Mucosa of rectum (tissue), 2 donors: ENCODE data around the gene TBC1D22A.

ENCODE experiments used
- H3K27ac ChIP-seq, 2 donors: one replicate each; pipeline ENCODE4 v1.7.0; 2013; ENCODE audit warnings: inconsistent platforms in 2 of 2, low read depth in 2 of 2, low read length in 2 of 2
- H3K27me3 ChIP-seq, 2 donors: one replicate each; pipeline ENCODE4 v1.7.0; 2013; ENCODE audit warnings: low read length in 2 of 2; ENCODE audit not compliant: control insufficient read depth in 2 of 2, insufficient read depth in 2 of 2
- H3K36me3 ChIP-seq, 2 donors: one replicate each; pipeline ENCODE4 v1.7.0; 2013; ENCODE audit warnings: low read length in 2 of 2; ENCODE audit not compliant: control insufficient read depth in 2 of 2, insufficient read depth in 2 of 2
- H3K4me1 ChIP-seq, 2 donors: one replicate each; pipeline ENCODE4 v1.7.0; 2013; ENCODE audit warnings: low read length in 2 of 2, mild to moderate bottlenecking in 1 of 2; ENCODE audit not compliant: control insufficient read depth in 2 of 2, insufficient read depth in 2 of 2
- H3K4me3 ChIP-seq, 2 donors: one replicate each; pipeline ENCODE4 v1.7.0; 2013; ENCODE audit warnings: low read length in 2 of 2
- H3K9ac ChIP-seq, 2 donors: one replicate each; pipeline ENCODE4 v1.7.0; 2013; ENCODE audit warnings: low read length in 2 of 2, low read depth in 1 of 2, mild to moderate bottlenecking in 1 of 2
- H3K9me3 ChIP-seq, 2 donors: one replicate each; pipeline ENCODE4 v1.7.0; 2013; ENCODE audit warnings: low read length in 2 of 2; ENCODE audit not compliant: control insufficient read depth in 2 of 2
- donor health status: healthy.
- donor health status: Normal muscosa, but diverticular disease.

The TBC1D22A gene

DNA sequence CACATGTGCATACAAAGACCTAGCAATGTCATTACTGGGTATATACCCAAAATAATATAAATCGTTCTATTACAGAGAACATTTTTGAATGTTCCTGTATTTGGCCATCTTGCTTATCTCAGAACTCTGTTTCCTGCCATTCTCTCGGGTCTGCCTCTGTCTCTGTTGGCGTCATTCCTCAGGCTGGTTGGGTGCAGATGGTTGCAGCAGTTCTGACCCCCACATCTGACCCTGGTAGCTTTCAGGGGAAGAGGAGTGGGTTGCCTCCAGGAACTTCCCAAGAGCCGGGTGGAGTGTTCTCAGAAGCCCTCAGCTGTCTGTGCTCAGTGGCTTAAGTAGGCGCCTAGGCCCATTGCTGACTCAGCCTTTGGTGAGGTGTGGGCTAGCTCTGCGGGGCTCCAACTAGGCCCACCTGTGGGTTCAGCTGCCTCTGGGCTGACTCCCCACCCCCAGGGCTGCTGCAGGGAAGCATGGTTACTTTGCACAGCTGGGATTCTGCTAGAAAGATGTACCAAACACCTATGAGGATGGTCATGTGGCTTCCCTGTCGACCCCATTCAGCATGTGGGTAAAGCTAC lies 114.0 kb downstream of the TBC1D22A start:
- H3K4me1 ChIP-seq: no peaks in the 10 kb centered on the region
- no peak overlapping the region for H3K27ac ChIP-seq
- no peaks in the 10 kb centered on the region for H3K27me3 ChIP-seq
- H3K9ac ChIP-seq: no peak overlapping the region
- peaks cover 7 to 8% of the 10 kb centered on the region in 2 donors for H3K36me3 ChIP-seq
- no peak overlapping the region for H3K4me3 ChIP-seq
- H3K9me3 ChIP-seq: no peaks in the 10 kb centered on the region

DNA sequence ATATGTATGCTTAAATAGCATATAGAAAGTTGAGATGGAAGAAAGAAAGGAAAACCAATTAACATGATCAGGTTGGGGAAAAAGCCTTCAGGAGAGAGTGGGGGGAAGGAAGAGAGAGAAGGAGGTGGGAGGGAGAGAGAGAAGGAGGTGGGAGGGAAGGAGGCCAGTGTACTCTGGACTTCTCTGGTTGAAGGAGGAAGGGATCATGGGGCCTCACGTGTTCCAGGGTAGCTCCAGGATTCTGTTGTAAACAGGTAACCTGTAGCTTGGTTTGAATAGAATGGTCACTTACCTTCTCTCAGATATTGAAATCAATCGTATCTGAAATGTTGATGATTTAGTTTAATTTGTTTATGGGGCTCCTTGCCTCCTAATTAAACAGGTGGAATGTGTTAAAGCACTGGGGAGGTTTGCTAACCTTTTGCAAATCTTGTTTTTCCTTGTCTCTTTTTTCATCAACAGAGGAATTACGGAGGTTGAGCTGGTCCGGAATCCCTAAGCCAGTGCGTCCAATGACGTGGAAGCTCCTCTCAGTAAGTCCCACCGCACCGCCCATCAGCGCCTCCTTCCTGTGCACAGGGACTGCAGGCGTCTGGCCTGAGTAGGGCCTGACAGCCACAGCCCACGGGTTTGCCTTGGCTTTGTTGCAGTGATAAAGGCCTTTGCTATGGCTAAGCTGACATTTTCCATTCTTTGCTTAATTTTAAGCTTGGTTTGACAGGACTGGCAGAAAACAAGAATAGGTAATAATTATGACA lies 115.9 kb downstream of the TBC1D22A start:
- H3K4me3 ChIP-seq: no peak overlapping the region
- no peak overlapping the region for H3K9ac ChIP-seq
- no peaks in the 10 kb centered on the region for H3K9me3 ChIP-seq
- H3K4me1 ChIP-seq: no peaks in the 10 kb centered on the region
- H3K27ac ChIP-seq: no peak overlapping the region
- H3K36me3 ChIP-seq: peaks cover 7 to 14% of the 10 kb centered on the region in 2 donors
- H3K27me3 ChIP-seq: no peaks in the 10 kb centered on the region

DNA sequence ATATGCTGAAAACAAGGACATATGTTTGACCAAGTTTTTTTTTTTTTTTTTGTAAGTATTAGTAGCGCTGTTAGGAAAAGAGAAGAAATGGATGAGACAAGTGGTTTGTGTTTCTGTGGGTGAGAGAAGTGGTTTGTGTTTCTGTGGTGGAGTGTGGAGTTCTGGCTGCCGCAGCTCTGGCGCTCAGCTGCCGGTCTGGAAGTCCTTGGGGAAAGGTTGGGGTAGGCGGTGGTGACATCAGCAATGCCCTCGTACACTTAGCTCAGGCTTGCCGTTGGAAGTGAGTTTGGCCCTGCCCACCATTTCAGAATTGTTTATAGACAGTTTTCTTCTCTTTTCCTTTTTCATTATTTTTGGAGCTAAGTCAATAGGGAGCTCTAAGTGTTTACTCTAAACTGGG lies 116.6 kb downstream of the TBC1D22A start:
- no peaks in the 10 kb centered on the region for H3K4me1 ChIP-seq
- H3K9ac ChIP-seq: no peak overlapping the region
- H3K27me3 ChIP-seq: no peaks in the 10 kb centered on the region
- H3K27ac ChIP-seq: no peak overlapping the region
- H3K36me3 ChIP-seq: peaks cover 7 to 22% of the 10 kb centered on the region in 2 donors
- no peak overlapping the region for H3K4me3 ChIP-seq
- no peaks in the 10 kb centered on the region for H3K9me3 ChIP-seq

DNA sequence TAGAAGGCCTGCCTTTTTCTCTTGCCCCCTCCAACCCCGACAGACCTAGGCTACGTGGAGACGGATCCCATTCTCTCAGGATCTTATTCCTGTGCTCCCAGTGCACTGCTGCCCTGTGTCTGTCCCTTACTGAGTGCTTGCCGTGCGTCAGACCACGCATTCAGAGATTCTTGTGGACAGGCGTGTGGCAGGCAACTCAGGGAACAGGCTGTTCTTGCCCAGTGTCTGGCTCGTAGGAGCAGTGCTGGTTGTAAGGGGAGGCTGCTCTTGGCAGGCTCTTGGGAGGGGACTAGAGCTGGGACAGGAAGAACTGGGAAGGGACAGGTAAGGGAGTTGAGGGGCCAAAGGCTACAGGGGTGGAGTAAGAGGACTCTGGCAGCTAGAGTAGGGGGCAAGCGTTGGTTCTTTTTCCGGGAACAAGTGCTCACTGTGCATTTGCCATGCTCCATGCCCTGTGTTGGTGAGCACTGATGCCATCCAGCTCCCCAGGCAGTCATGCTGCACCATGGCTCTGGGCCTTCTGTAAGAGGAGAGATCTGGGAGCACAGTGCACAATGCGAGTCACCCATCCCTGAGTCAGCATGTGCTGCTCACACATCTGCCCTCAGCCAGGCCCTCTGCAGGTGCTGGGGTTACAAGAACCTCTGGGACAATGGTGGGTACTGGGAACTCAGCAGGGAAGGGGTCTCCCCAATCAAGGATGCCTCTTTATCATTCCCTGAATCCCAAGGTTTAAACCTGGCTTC lies 119.1 kb downstream of the TBC1D22A start:
- Histone ChIP-seq H3K9ac (no peak overlapping the region), H3K36me3 (peaks cover 11 to 23% of the 10 kb centered on the region in 2 donors), H3K27ac (no peak overlapping the region), H3K4me3 (no peak overlapping the region), H3K27me3 (no peaks in the 10 kb centered on the region), H3K9me3 (no peaks in the 10 kb centered on the region), H3K4me1 (no peaks in the 10 kb centered on the region)

DNA sequence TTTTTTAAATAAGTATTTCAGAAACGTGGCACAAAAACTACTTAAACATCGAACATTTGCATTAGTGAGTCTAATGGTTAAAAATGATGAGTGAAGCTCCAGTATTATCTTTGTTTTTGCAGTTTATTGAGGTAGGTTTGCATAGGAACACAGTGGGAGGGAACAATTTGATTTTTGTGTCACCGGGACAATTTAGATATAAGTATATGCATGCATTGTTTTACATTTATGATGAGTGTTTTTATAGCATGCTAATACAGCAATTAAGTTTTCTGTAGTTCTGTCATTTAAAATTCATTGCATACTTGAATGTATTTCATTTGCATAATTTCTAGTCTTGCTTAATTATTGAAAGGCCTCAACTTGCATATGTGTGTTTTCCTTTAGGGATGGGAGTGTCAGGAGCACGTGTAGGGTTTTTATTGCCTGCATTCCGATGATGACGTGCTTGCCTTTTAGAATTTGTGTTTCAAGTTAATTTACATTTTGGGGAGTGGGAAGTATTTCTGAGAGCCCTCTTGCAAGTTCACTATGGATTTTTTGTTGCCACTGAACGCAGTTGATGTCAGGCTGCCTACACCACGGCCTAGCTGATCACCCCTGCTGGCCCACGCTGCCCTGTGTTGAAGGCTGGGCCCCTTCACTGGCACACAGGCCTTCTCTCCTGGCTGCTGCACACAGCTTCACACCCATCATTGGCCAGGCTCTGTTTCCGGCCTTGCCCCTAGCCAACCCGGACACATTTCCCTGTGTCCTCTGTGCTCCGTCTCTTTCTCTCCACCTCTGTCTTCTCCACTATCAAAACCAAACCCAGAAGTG lies 120.9 kb downstream of the TBC1D22A start:
- H3K27ac ChIP-seq: no peak overlapping the region
- peaks cover 13 to 25% of the 10 kb centered on the region in 2 donors for H3K36me3 ChIP-seq
- H3K9me3 ChIP-seq: no peaks in the 10 kb centered on the region
- H3K4me1 ChIP-seq: no peaks in the 10 kb centered on the region
- H3K27me3 ChIP-seq: no peaks in the 10 kb centered on the region
- no peak overlapping the region for H3K9ac ChIP-seq
- no peak overlapping the region for H3K4me3 ChIP-seq

DNA sequence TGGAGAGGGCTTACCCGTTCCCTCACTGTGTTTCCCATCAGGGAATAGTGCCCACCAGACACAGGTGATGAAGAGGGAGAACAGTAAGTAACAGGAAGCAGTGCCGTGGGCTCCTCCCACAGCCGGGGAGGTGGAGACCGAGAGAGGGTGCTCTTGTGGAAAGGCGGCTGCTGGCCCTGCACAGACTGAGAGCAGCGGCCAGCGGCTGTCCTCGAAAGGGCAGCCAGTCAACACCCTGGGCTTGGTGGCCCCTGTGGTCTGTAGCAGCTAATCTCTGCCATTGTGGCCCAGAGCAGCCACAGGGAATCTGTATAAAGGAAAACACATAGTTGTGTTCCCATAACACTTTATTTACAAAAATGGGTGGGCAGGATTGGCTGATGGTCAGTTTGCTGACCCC lies 121.9 kb downstream of the TBC1D22A start:
- H3K4me1 ChIP-seq: no peaks in the 10 kb centered on the region
- no peak overlapping the region for H3K27ac ChIP-seq
- H3K4me3 ChIP-seq: no peak overlapping the region
- no peaks in the 10 kb centered on the region for H3K27me3 ChIP-seq
- H3K9me3 ChIP-seq: no peaks in the 10 kb centered on the region
- H3K36me3 ChIP-seq: peaks cover 16 to 26% of the 10 kb centered on the region in 2 donors
- H3K9ac ChIP-seq: no peak overlapping the region

DNA sequence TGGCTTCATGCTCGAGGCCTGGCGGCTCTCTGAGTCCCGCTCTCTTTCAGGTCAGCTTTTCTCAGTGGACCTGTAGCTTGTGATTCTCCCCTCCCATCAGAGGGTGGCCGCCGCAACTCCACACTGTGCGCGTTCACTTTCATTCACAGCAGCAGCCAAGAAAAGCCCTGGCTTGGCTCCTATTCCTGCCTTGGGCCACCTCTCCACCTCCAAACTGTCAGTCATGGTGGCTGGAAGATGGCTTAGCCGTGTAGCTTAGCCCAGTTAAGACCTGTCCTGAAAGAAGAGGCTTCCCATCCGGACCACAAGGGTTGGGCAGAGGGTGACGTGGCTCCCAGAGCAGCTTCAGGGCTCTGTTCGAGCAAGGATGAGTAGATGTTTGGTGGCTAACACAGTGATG lies 125.5 kb downstream of the TBC1D22A start:
- H3K9ac ChIP-seq: no peak overlapping the region
- no peak overlapping the region for H3K27ac ChIP-seq
- no peaks in the 10 kb centered on the region for H3K27me3 ChIP-seq
- no peaks in the 10 kb centered on the region for H3K9me3 ChIP-seq
- H3K36me3 ChIP-seq: peaks cover 27 to 29% of the 10 kb centered on the region in 2 donors
- H3K4me1 ChIP-seq: no peaks in the 10 kb centered on the region
- H3K4me3 ChIP-seq: no peak overlapping the region

DNA sequence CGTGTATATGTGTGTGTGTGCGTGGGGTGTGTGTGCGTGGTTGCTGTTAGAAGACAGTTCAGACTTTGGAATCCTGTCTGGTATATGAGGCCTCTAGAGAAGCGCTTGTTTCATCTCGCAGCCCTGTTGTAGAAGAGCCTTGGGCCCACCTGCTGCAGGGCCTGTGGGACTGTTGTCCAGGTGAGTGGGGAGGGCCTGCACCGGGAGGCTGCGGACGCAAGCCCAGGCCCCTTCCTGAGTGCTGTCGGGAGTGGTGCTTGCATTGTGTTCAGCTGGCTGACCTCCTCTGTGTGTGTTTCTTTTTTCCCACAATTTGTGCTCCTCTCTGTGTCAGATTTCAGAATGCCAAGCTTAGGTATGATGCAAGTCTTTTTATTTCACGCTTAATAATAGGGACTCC lies 128.4 kb downstream of the TBC1D22A start:
- Histone ChIP-seq H3K9me3 (no peaks in the 10 kb centered on the region), H3K36me3 (peaks cover 35 to 38% of the 10 kb centered on the region in 2 donors), H3K9ac (no peak overlapping the region), H3K27me3 (no peaks in the 10 kb centered on the region), H3K4me3 (no peak overlapping the region), H3K4me1 (no peaks in the 10 kb centered on the region), H3K27ac (no peak overlapping the region)

DNA sequence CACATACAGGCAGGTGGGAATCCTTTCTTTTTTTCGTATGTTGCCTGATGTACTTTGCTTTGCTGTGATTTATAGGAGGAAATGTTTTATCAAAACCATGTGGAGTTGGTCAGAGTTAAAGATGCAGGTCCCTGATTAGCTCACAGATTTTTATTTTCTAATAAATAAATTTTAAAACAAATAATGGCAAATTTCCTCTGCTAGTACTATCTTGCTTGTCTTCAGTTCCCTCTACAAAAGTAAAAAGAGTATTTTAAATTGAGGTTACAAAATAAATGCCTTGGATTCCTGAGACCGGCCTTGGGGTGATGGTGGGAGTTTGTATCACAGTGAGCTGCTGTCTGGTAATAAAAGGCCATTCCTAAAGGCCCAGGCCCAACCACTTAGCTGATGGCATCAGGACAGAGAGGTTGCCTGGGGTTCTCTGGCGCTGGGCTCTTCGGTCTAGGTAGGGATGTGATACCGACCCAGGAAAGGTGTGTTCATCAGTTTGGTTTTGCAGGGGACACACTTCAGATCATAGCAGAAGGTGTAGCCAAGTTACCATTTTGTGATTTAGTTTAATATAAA lies 129.0 kb downstream of the TBC1D22A start:
- Histone ChIP-seq H3K4me3 (no peak overlapping the region), H3K9me3 (no peaks in the 10 kb centered on the region), H3K36me3 (peaks cover 35 to 38% of the 10 kb centered on the region in 2 donors)

More for the DNA sequence above, 129.0 kb downstream of the TBC1D22A start:
- H3K4me1 ChIP-seq: no peaks in the 10 kb centered on the region
- no peaks in the 10 kb centered on the region for H3K27me3 ChIP-seq
- H3K9ac ChIP-seq: no peak overlapping the region
- H3K27ac ChIP-seq: no peak overlapping the region
